ENCODE data around the gene ATF7. TPM values are rescaled to one million over a fixed set of nuclear protein-coding genes. Genes with fewer than 3 reads are reported as not detected.

ATF7 gene
- total RNA-seq (2014; rRNA removed; shearing (Covaris generic)): 10.5 and 12.8 TPM in 2 replicates
- polyA plus RNA-seq (2016; fragmentation: Nextera tagmentation; extraction: Ambion mirVana): 21.5 and 24.3 TPM in 2 replicates

DNA sequence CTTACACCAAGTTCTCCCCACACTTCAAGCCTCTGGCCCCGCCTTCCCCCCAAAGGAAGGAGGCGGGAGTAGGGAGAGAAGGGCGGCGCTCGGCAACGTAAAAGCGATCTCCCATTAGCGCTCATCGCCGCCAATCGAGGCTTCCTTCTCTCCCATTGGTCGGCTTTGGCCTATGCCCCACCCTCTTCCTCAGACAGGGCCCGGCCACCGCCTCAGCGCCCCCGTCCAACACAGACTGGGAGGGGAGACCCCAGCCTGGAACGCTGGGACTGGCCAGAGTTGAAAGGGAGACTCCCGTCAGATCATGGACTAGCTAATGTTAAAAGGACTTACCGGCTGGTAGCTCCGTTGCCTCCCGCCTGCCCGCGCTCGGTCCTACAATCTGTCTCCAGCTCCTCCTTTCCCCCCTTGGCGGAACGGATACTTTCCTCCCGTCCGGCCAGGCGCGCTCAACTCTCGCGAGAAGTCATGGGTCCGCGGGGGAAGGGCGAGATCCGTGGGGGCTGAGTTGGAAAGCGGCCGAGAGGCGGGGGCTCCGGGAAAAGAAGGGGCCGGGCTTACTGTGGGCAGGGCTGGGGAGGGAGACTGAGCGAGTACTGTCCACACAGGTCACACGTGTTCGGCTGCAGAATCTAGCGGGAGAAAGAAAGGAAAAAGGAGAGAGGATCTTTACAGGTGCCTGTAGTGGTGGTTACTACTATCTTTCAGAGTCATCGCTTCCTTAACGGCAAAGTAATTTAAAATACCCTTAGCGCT, at the start of gene ATF7:
TSS of gene ATF7 (minus strand) at position 437 of the 756 bp plus-strand sequence. CDS start 25,382 bp downstream, outside the sequence.
- peak within 1 kb of the TSS; percentile 84 for H3K27ac ChIP-seq
- H3K4me1 ChIP-seq (ENCODE audit: insufficient read depth): peaks cover 23% of the 10 kb centered on the region
- in situ Hi-C loops (cut with MboI): no loop called here
- H3K4me2 ChIP-seq (ENCODE audit: unreplicated experiment): peak within 1 kb of the TSS; percentile 100
- no peaks in the 10 kb centered on the region for H4K20me1 ChIP-seq (ENCODE audit: insufficient read depth)
- H3F3A ChIP-seq (ENCODE audit: insufficient read depth): peaks cover 31% of the 10 kb centered on the region
- peaks cover 2% of the 10 kb centered on the region; the same call in 1 of the 2 replicates for H3K36me3 ChIP-seq (ENCODE audit: low read depth)
- TF ChIP-seq EZH2phosphoT487 (IDR thresholded peaks at IDR 0.05; ENCODE audit: insufficient read depth, low read depth): no peak
- TF ChIP-seq EZH2 (IDR thresholded peaks at IDR 0.05; ENCODE audit: insufficient read depth, poor library complexity, severe bottlenecking): no peak
- H3K79me2 ChIP-seq (ENCODE audit: insufficient read depth): peaks cover 47% of the 10 kb centered on the region
- DNase-seq: peak; percentile 99
- H3K27me3 ChIP-seq (replicated peaks; ENCODE audit: insufficient read depth): no peaks in the 10 kb centered on the region
- peak within 1 kb of the TSS; percentile 91 for H3K9ac ChIP-seq
- H3K9me3 ChIP-seq (ENCODE audit: low read depth): no peaks in the 10 kb centered on the region
- 1% methylated on average over 43 to 48 of the region's 48 CpGs for WGBS, 2 experiments (ENCODE audit: low coverage in 1 of 2, low lambda C conversion rate in 2 of 2, missing lambda C conversion rate in 2 of 2)
- H2AFZ ChIP-seq: peak within 1 kb of the TSS; percentile 82
- H3K9me2 ChIP-seq (ENCODE audit: insufficient read depth): no peaks in the 10 kb centered on the region
- H3K4me3 ChIP-seq: peak within 1 kb of the TSS; percentile 94

DNA sequence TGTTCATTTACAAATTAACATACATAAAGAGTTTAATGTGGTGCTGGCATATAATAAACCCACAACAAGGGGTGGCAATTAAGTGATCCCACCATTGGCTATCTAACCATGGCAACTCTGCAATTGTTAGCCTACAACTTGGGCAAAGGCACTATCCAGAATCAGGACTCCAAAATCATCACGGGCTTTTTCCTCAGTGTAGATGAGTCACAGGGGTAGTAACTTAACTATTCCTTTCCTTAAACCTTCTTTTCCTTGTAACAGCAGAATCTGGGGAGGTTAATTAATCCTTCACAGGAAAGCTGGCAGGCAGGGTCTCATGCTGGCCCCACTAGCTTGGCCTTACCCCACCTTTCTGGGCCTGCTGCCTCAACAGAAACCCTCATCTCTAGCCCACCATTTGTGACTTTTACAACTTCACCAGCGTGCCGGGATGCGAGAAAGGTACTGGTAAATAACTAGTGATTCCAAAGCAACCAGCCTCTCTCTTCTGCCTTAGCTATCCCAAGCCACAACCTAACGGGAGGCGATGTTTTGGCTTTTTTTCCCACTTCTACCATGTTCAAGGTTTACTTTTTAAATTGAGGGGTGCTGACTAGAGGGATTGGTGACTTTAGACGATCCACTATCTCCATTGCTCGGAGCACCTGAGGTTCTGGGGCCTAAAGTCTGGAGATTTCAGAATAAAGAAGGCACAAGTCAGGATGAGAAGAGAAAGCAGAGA, 49.0 kb upstream of the ATF7 start:
- WGBS, 2 experiments (ENCODE audit: low coverage in 1 of 2, low lambda C conversion rate in 2 of 2, missing lambda C conversion rate in 2 of 2): 22 to 24% methylated on average over 8 of the region's 8 CpGs
- Histone ChIP-seq H3K9ac (peak overlapping the region; percentile 88), H2AFZ (peak overlapping the region; percentile 91), H3K36me3 (ENCODE audit: low read depth) (peaks cover 33% of the 10 kb centered on the region), H3K9me3 (ENCODE audit: low read depth) (no peaks in the 10 kb centered on the region), H3F3A (ENCODE audit: insufficient read depth) (peaks cover 8% of the 10 kb centered on the region; the same call in 1 of the 2 replicates), H3K79me2 (ENCODE audit: insufficient read depth) (peaks cover 54% of the 10 kb centered on the region), H3K27ac (peak overlapping the region; percentile 56), H3K4me3 (peak overlapping the region; percentile 92), H3K27me3 (replicated peaks; ENCODE audit: insufficient read depth) (no peaks in the 10 kb centered on the region), H3K4me1 (ENCODE audit: insufficient read depth) (peaks cover 39% of the 10 kb centered on the region), H4K20me1 (ENCODE audit: insufficient read depth) (no peaks in the 10 kb centered on the region), H3K9me2 (ENCODE audit: insufficient read depth) (no peaks in the 10 kb centered on the region), H3K4me2 (ENCODE audit: unreplicated experiment) (peak overlapping the region; percentile 98)
- in situ Hi-C loops (cut with MboI): loop anchor here (5.0 kb wide), 1 partner anchor 133 kb away; no protein-coding TSS in a partner anchor
- peak; percentile 64 for DNase-seq
- TF ChIP-seq EZH2 (IDR thresholded peaks at IDR 0.05; ENCODE audit: insufficient read depth, poor library complexity, severe bottlenecking) (no peak), EZH2phosphoT487 (IDR thresholded peaks at IDR 0.05; ENCODE audit: insufficient read depth, low read depth) (no peak)

GRCh38 chr12:53670971-53671370, 44.8 kb upstream of the ATF7 start:
- peaks cover 21% of the 10 kb centered on the region for H3K4me1 ChIP-seq (ENCODE audit: insufficient read depth)
- no peak overlapping the region for H3K9ac ChIP-seq
- H3K4me3 ChIP-seq: no peak overlapping the region
- no peak overlapping the region for H3K4me2 ChIP-seq (ENCODE audit: unreplicated experiment)
- H3F3A ChIP-seq (ENCODE audit: insufficient read depth): peaks cover 8% of the 10 kb centered on the region; the same call in 1 of the 2 replicates
- no peaks in the 10 kb centered on the region for H3K9me3 ChIP-seq (ENCODE audit: low read depth)
- peaks cover 65% of the 10 kb centered on the region for H3K36me3 ChIP-seq (ENCODE audit: low read depth)
- TF ChIP-seq EZH2 (IDR thresholded peaks at IDR 0.05; ENCODE audit: insufficient read depth, poor library complexity, severe bottlenecking) (no peak), EZH2phosphoT487 (IDR thresholded peaks at IDR 0.05; ENCODE audit: insufficient read depth, low read depth) (no peak)
- no peak overlapping the region for H2AFZ ChIP-seq
- peak; percentile 55 for DNase-seq
- in situ Hi-C loops (cut with MboI): no loop called here
- H4K20me1 ChIP-seq (ENCODE audit: insufficient read depth): no peaks in the 10 kb centered on the region
- no peaks in the 10 kb centered on the region for H3K9me2 ChIP-seq (ENCODE audit: insufficient read depth)
- H3K27me3 ChIP-seq (replicated peaks; ENCODE audit: insufficient read depth): no peaks in the 10 kb centered on the region
- H3K27ac ChIP-seq: no peak overlapping the region
- H3K79me2 ChIP-seq (ENCODE audit: insufficient read depth): peaks cover 63% of the 10 kb centered on the region

DNA sequence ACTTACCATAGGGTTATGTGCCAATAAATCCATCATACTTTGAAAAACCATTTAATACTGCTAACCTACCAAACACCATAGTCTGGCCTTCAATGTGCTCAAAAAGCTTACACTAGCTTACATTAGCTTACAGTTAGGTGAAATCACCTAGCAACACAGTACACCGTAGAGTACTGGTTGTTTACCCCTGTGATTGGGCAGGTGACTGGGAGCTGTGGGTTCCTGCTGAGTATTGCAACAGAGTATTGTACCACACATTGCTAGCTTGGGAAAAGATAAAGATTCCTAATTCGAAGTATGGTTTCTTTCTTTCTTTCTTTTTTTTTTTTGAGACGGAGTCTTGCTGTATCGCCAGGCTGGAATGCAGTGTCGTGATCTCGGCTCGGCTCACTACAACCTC, 44.1 kb upstream of the ATF7 start:
- no peak overlapping the region for H3K9ac ChIP-seq
- H3K9me3 ChIP-seq (ENCODE audit: low read depth): no peaks in the 10 kb centered on the region
- TF ChIP-seq EZH2phosphoT487 (IDR thresholded peaks at IDR 0.05; ENCODE audit: insufficient read depth, low read depth) (no peak), EZH2 (IDR thresholded peaks at IDR 0.05; ENCODE audit: insufficient read depth, poor library complexity, severe bottlenecking) (no peak)
- no peak for DNase-seq
- no peak overlapping the region for H3K27ac ChIP-seq
- H3F3A ChIP-seq (ENCODE audit: insufficient read depth): peaks cover 8% of the 10 kb centered on the region; the same call in 1 of the 2 replicates
- H3K4me3 ChIP-seq: no peak overlapping the region
- H3K4me2 ChIP-seq (ENCODE audit: unreplicated experiment): no peak overlapping the region
- in situ Hi-C loops (cut with MboI): no loop called here
- H3K36me3 ChIP-seq (ENCODE audit: low read depth): peaks cover 72% of the 10 kb centered on the region
- H4K20me1 ChIP-seq (ENCODE audit: insufficient read depth): no peaks in the 10 kb centered on the region
- no peak overlapping the region for H2AFZ ChIP-seq
- H3K79me2 ChIP-seq (ENCODE audit: insufficient read depth): peaks cover 57% of the 10 kb centered on the region
- no peaks in the 10 kb centered on the region for H3K27me3 ChIP-seq (replicated peaks; ENCODE audit: insufficient read depth)
- WGBS, 2 experiments (ENCODE audit: low coverage in 1 of 2, low lambda C conversion rate in 2 of 2, missing lambda C conversion rate in 2 of 2): 97% methylated on average over 7 of the region's 7 CpGs
- H3K4me1 ChIP-seq (ENCODE audit: insufficient read depth): peaks cover 20% of the 10 kb centered on the region
- no peaks in the 10 kb centered on the region for H3K9me2 ChIP-seq (ENCODE audit: insufficient read depth)

Measured in GM23248 (cell line).